HG03196 (cell line): ENCODE measurements around the gene UBE3D.

Source experiments
- ATAC-seq: cut with Tn5 transposase; IDR thresholded peaks from one replicate; pipeline ENCODE4 v1.9.1; 2021; ENCODE audit not compliant: unreplicated experiment

Gene UBE3D

GRCh38 chr6:83065511-83066192, at the start of gene UBE3D:
TSS of gene UBE3D (minus strand) at chr6:83065841. CDS start at chr6:83065718, 123 bp downstream.
- peak; percentile 72 for ATAC-seq

- no peak for ATAC-seq
Observed at GRCh38 chr6:83114164-83114563, 48.5 kb upstream of the UBE3D start.

- no peak for ATAC-seq
Observed at GRCh38 chr6:83113258-83113657, 47.6 kb upstream of the UBE3D start.

GRCh38 chr6:83108378-83108777, 42.7 kb upstream of the UBE3D start:
- ATAC-seq, result no peak

- ATAC-seq, result no peak
Observed at GRCh38 chr6:83098589-83098988, 32.9 kb upstream of the UBE3D start.

GRCh38 chr6:83097675-83098074, 32.0 kb upstream of the UBE3D start:
- no peak for ATAC-seq

- ATAC-seq, result no peak
Observed at GRCh38 chr6:83097204-83097603, 31.6 kb upstream of the UBE3D start.

GRCh38 chr6:83096791-83097190, 31.1 kb upstream of the UBE3D start:
- no peak for ATAC-seq

GRCh38 chr6:83092756-83093399, 27.2 kb upstream of the UBE3D start:
- no peak for ATAC-seq

GRCh38 chr6:83086751-83087150, 21.1 kb upstream of the UBE3D start:
- peak; percentile 99 for ATAC-seq

GRCh38 chr6:83083476-83083875, 17.8 kb upstream of the UBE3D start:
- ATAC-seq, result no peak

- ATAC-seq, result no peak
Observed at GRCh38 chr6:83073615-83074014, 8.0 kb upstream of the UBE3D start.

GRCh38 chr6:83072726-83073125, 7.1 kb upstream of the UBE3D start:
- ATAC-seq, result no peak

- no peak for ATAC-seq
Observed at GRCh38 chr6:83071707-83072106, 6.1 kb upstream of the UBE3D start.

- ATAC-seq, result peak; percentile 60
Observed at GRCh38 chr6:83071023-83071422, 5.4 kb upstream of the UBE3D start.

GRCh38 chr6:83069633-83070032, 4.0 kb upstream of the UBE3D start:
- ATAC-seq, result no peak

GRCh38 chr6:83068616-83069015, 3.0 kb upstream of the UBE3D start:
- no peak for ATAC-seq

- ATAC-seq, result peak; percentile 85
Observed at GRCh38 chr6:83067448-83068439, 2.1 kb upstream of the UBE3D start, which contains the start of gene DOP1A. TSS of gene DOP1A (plus strand) at chr6:83067671. CDS start at chr6:83096978, 29,307 bp downstream.

GRCh38 chr6:83062225-83062624, 3.4 kb downstream of the UBE3D start:
- ATAC-seq, result no peak

- ATAC-seq, result no peak
Observed at GRCh38 chr6:83061190-83061589, 4.5 kb downstream of the UBE3D start.

- peak; percentile 85 for ATAC-seq
Observed at GRCh38 chr6:83057705-83058321, 7.8 kb downstream of the UBE3D start.
